Fibroblast of lung (primary cell): ENCODE measurements around the gene ACACB.

ENCODE experiments used
- EZH2 ChIP-seq: IDR thresholded peaks from 2 replicates; pipeline ENCODE4 v1.5.1; 2012; ENCODE audit warnings: low read length, control low read depth, mild to moderate bottlenecking; ENCODE audit errors: missing control alignments
- TF ChIP-seq, protein P1 (sequence below), 2 donors: IDR thresholded peaks in 1 of 2; conservative IDR thresholded peaks in 1 of 2; 1 replicate in 1 of 2; 2 replicates in 1 of 2; pipeline ENCODE4 v1.5.1; 2011 to 2012; ENCODE audit warnings: low read length in 2 of 2, control low read depth in 1 of 2, inconsistent platforms in 1 of 2, low read depth in 1 of 2, mild to moderate bottlenecking in 1 of 2

DNA sequence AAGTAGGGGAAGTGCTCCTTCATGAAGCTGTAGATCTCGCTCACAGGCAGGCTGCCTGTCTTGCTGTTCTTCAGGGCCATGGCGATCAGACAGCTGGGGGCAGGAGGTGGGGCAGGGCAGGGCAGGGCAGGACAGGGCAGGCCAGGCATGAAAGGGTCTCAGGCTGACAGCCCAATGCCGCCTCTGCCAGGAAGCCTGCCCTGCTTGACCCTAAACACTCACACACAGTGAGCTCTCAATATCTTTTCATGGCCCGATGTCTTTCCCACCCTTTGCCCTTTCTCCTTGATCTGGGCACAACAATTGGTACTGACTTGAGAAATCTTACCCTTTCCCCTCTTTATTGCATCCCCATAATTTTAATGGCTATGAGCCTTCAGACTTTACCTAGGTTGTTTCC lies 170.3 kb downstream of the ACACB start:
- TF ChIP-seq, protein P1, sequence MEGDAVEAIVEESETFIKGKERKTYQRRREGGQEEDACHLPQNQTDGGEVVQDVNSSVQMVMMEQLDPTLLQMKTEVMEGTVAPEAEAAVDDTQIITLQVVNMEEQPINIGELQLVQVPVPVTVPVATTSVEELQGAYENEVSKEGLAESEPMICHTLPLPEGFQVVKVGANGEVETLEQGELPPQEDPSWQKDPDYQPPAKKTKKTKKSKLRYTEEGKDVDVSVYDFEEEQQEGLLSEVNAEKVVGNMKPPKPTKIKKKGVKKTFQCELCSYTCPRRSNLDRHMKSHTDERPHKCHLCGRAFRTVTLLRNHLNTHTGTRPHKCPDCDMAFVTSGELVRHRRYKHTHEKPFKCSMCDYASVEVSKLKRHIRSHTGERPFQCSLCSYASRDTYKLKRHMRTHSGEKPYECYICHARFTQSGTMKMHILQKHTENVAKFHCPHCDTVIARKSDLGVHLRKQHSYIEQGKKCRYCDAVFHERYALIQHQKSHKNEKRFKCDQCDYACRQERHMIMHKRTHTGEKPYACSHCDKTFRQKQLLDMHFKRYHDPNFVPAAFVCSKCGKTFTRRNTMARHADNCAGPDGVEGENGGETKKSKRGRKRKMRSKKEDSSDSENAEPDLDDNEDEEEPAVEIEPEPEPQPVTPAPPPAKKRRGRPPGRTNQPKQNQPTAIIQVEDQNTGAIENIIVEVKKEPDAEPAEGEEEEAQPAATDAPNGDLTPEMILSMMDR (conservative IDR thresholded peaks at IDR 0.05 in 1 of 2, IDR thresholded peaks at IDR 0.05 in 1 of 2; ENCODE audit: low read depth in 1 of 2, low read length in 2 of 2), result no peak
- TF ChIP-seq EZH2, result no peak
